Loucy (cell line): ENCODE data around the gene TNK1.

Source experiments
- H2AFZ ChIP-seq: fragments of 200-600 bp; sonication (generic); 2 replicates; pipeline ENCODE4 v1.6.0; 2016; ENCODE audit warnings: antibody characterized with exemption, mild to moderate bottlenecking, low read length, moderate library complexity
- H3F3A ChIP-seq: fragments of 200-600 bp; 2 replicates; pipeline ENCODE4 v1.6.0; 2016; ENCODE audit warnings: antibody characterized with exemption, low read depth, mild to moderate bottlenecking
- H3K27me3 ChIP-seq: fragments of 200-600 bp; sonication (generic); 2 replicates; pipeline ENCODE4 v1.6.1; 2014; ENCODE audit warnings: low read length, mild to moderate bottlenecking; ENCODE audit not compliant: insufficient read depth, poor library complexity, severe bottlenecking
- H3K36me3 ChIP-seq: fragments of 200-600 bp; sonication (generic); 2 replicates; pipeline ENCODE4 v1.6.1; 2016; ENCODE audit warnings: low read length; ENCODE audit not compliant: insufficient read depth
- H3K4me1 ChIP-seq: fragments of 200-600 bp; sonication (generic); 2 replicates; pipeline ENCODE4 v1.5.1; 2014; ENCODE audit warnings: low read length, mild to moderate bottlenecking; ENCODE audit not compliant: insufficient read depth, poor library complexity, severe bottlenecking
- H3K4me2 ChIP-seq: fragments of 200-600 bp; sonication (generic); 2 replicates; pipeline ENCODE4 v1.6.0; 2014; ENCODE audit warnings: antibody characterized with exemption, low read length, low read depth, mild to moderate bottlenecking; ENCODE audit not compliant: poor library complexity, severe bottlenecking
- H3K4me3 ChIP-seq: fragments of 200-600 bp; sonication (generic); 2 replicates; pipeline ENCODE4 v1.5.1; 2014; ENCODE audit warnings: low read length, mild to moderate bottlenecking, mixed read lengths; ENCODE audit not compliant: poor library complexity, severe bottlenecking
- H3K79me2 ChIP-seq: fragments of 200-600 bp; sonication (generic); 2 replicates; pipeline ENCODE4 v1.6.1; 2014; ENCODE audit warnings: low read length; ENCODE audit not compliant: insufficient read depth
- H3K9ac ChIP-seq: fragments of 200-600 bp; sonication (generic); 2 replicates; pipeline ENCODE4 v1.6.0; 2014; ENCODE audit warnings: mild to moderate bottlenecking, low read depth, low read length, moderate library complexity; ENCODE audit not compliant: poor library complexity, severe bottlenecking
- H3K9me2 ChIP-seq: fragments of 200-600 bp; sonication (generic); replicated peaks from 2 replicates; pipeline ENCODE4 v1.6.1; 2016; ENCODE audit warnings: low read depth, low read length, mixed read lengths
- H3K9me3 ChIP-seq: fragments of 200-600 bp; sonication (generic); 2 replicates; pipeline ENCODE4 v1.6.1; 2014; ENCODE audit warnings: mild to moderate bottlenecking, antibody characterized with exemption, low read length, low read depth; ENCODE audit not compliant: insufficient read depth
- H4K20me1 ChIP-seq: fragments of 200-600 bp; sonication (generic); 2 replicates; pipeline ENCODE4 v1.6.0; 2014; ENCODE audit warnings: antibody characterized with exemption, low read length, mild to moderate bottlenecking; ENCODE audit not compliant: insufficient read depth, poor library complexity, severe bottlenecking
- CTCF ChIP-seq: fragments of 200-600 bp; sonication (generic); conservative IDR thresholded peaks from 2 replicates; pipeline ENCODE4 v1.5.1; 2014; ENCODE audit warnings: mild to moderate bottlenecking, antibody characterized with exemption, low read length
- EZH2phosphoT487 ChIP-seq: fragments of 200-600 bp; IDR thresholded peaks from 2 replicates; pipeline ENCODE4 v1.6.1; 2018; ENCODE audit warnings: antibody characterized with exemption, mild to moderate bottlenecking, moderate library complexity, borderline replicate concordance

TNK1 gene

DNA sequence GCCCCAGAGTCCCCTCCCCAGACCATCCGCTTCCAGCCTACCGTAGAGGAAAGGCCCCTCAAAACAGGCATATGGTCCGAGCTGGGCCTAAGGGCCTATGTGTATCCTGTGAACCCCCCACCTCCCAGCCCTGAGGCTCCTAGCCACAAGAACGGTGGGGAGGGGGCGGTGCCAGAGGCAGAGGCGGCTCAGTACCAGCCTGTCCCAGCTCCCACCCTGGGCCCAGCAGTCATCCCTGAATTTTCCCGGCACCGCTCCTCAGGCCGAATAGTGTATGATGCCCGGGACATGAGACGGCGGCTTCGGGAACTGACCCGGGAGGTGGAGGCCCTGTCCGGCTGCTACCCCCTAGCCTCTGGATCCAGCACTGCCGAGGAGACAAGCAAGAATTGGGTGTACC, 40.3 kb downstream of the TNK1 start:
- Histone ChIP-seq H4K20me1 (no peaks in the 10 kb centered on the region), H3K4me1 (no peaks in the 10 kb centered on the region), H3K79me2 (no peaks in the 10 kb centered on the region), H3K4me3 (no peak overlapping the region), H3K27me3 (no peaks in the 10 kb centered on the region), H2AFZ (no peak overlapping the region), H3K9ac (no peak overlapping the region), H3K9me3 (no peaks in the 10 kb centered on the region), H3K4me2 (no peak overlapping the region), H3K9me2 (no peaks in the 10 kb centered on the region), H3F3A (no peaks in the 10 kb centered on the region), H3K36me3 (no peaks in the 10 kb centered on the region)
- TF ChIP-seq CTCF (no peak), EZH2phosphoT487 (no peak)

- no peaks in the 10 kb centered on the region for H3K9me2 ChIP-seq
- no peaks in the 10 kb centered on the region for H3F3A ChIP-seq
- H3K9ac ChIP-seq, result no peak overlapping the region
- H3K4me2 ChIP-seq, result no peak overlapping the region
- no peaks in the 10 kb centered on the region for H3K36me3 ChIP-seq
- TF ChIP-seq CTCF (no peak), EZH2phosphoT487 (no peak)
- H3K4me1 ChIP-seq, result no peaks in the 10 kb centered on the region
- H3K27me3 ChIP-seq, result no peaks in the 10 kb centered on the region
- no peak overlapping the region for H3K4me3 ChIP-seq
- no peaks in the 10 kb centered on the region for H4K20me1 ChIP-seq
- H3K9me3 ChIP-seq, result no peaks in the 10 kb centered on the region
- H2AFZ ChIP-seq, result no peak overlapping the region
- H3K79me2 ChIP-seq, result no peaks in the 10 kb centered on the region
Measured at GRCh38 chr17:7423679-7424078, 42.8 kb downstream of the TNK1 start.

- no peaks in the 10 kb centered on the region for H4K20me1 ChIP-seq
- H3K9me3 ChIP-seq, result no peaks in the 10 kb centered on the region
- H3K27me3 ChIP-seq, result no peaks in the 10 kb centered on the region
- no peak within 1 kb of the TSS for H2AFZ ChIP-seq
- no peaks in the 10 kb centered on the region for H3K36me3 ChIP-seq
- H3K9me2 ChIP-seq, result no peaks in the 10 kb centered on the region
- no peak within 1 kb of the TSS for H3K9ac ChIP-seq
- no peak for TF ChIP-seq CTCF
- no peak for TF ChIP-seq EZH2phosphoT487
- no peaks in the 10 kb centered on the region for H3K4me1 ChIP-seq
- H3F3A ChIP-seq, result no peaks in the 10 kb centered on the region
- no peaks in the 10 kb centered on the region for H3K79me2 ChIP-seq
- no peak within 1 kb of the TSS for H3K4me3 ChIP-seq
- no peak within 1 kb of the TSS for H3K4me2 ChIP-seq
Measured at GRCh38 chr17:7425316-7425715, 44.4 kb downstream of the TNK1 start, which contains the start of gene SPEM2. TSS of gene SPEM2 (plus strand) at chr17:7425616. CDS start at chr17:7425689, 73 bp downstream.
